SK-N-SH treated with all-trans-retinoic acid at 6 μM for 48 hours (cell line): ENCODE measurements around the gene C9orf40.

ENCODE experiments used
- ATAC-seq: fragments of 200-7000 bp; cut with Tn5 transposase; 3 replicates; pipeline ENCODE4 v1.9.1; 2020; ENCODE audit warnings: mild to moderate bottlenecking, moderate library complexity
- ARNTL ChIP-seq: fragments of 450-650 bp; formaldehyde crosslinking; IDR thresholded peaks from 2 replicates; pipeline ENCODE4 v1.5.0; 2020; ENCODE audit warnings: low read depth, mild to moderate bottlenecking, moderate library complexity, borderline replicate concordance
- BACH2 ChIP-seq: fragments of 250-450 bp; sonication (Bioruptor Pico); IDR thresholded peaks from 2 replicates; pipeline ENCODE4 v1.9.0; 2021; ENCODE audit warnings: mild to moderate bottlenecking, borderline replicate concordance
- CSDC2 ChIP-seq: fragments of 250-450 bp; sonication (Bioruptor Pico); IDR thresholded peaks from 2 replicates; pipeline ENCODE4 v1.5.0; 2020; ENCODE audit warnings: mild to moderate bottlenecking, moderate library complexity
- ESRRG ChIP-seq: fragments of 250-450 bp; sonication (Bioruptor Pico); IDR thresholded peaks from 2 replicates; pipeline ENCODE4 v1.6.1; 2021; ENCODE audit warnings: mild to moderate bottlenecking
- GLIS3 ChIP-seq: fragments of 250-450 bp; sonication (Bioruptor Pico); IDR thresholded peaks from 2 replicates; pipeline ENCODE4 v1.5.0; 2020; ENCODE audit warnings: mild to moderate bottlenecking, moderate library complexity
- OSR1 ChIP-seq: fragments of 250-450 bp; sonication (Bioruptor Pico); IDR thresholded peaks from 2 replicates; pipeline ENCODE4 v1.8.0; 2022; ENCODE audit warnings: moderate library complexity, mild to moderate bottlenecking, inconsistent platforms
- PPARA ChIP-seq: fragments of 250-450 bp; sonication (Bioruptor Pico); IDR thresholded peaks from 2 replicates; pipeline ENCODE4 v1.5.0; 2020; ENCODE audit warnings: mild to moderate bottlenecking, borderline replicate concordance
- RARB ChIP-seq: fragments of 250-450 bp; sonication (Bioruptor Pico); IDR thresholded peaks from 2 replicates; pipeline ENCODE4 v1.8.0; 2021; ENCODE audit warnings: mild to moderate bottlenecking, moderate library complexity
- SNAI2 ChIP-seq: fragments of 250-450 bp; sonication (Bioruptor Pico); IDR thresholded peaks from 2 replicates; pipeline ENCODE4 v1.5.0; 2020; ENCODE audit warnings: mild to moderate bottlenecking, moderate library complexity
- ZC3H10 ChIP-seq: fragments of 250-450 bp; sonication (Bioruptor Pico); IDR thresholded peaks from 2 replicates; pipeline ENCODE4 v1.5.1; 2021; ENCODE audit warnings: mild to moderate bottlenecking, moderate library complexity
- ZFP3 ChIP-seq: fragments of 250-450 bp; sonication (Bioruptor Pico); IDR thresholded peaks from 2 replicates; pipeline ENCODE4 v1.5.0; 2020; ENCODE audit warnings: mild to moderate bottlenecking, moderate library complexity
- ZFP30 ChIP-seq: fragments of 450-650 bp; formaldehyde crosslinking; IDR thresholded peaks from 2 replicates; pipeline ENCODE4 v1.5.0; 2022; ENCODE audit warnings: mild to moderate bottlenecking, moderate library complexity
- ZNF565 ChIP-seq: fragments of 450-650 bp; formaldehyde crosslinking; conservative IDR thresholded peaks from 2 replicates; pipeline ENCODE4 v1.5.0; 2020; ENCODE audit warnings: low read depth, mild to moderate bottlenecking, moderate library complexity
- ZNF70 ChIP-seq: fragments of 450-650 bp; formaldehyde crosslinking; IDR thresholded peaks from 2 replicates; pipeline ENCODE4 v1.5.0; 2020; ENCODE audit warnings: mild to moderate bottlenecking, moderate library complexity
- TF ChIP-seq, protein P1 (sequence below): fragments of 250-450 bp; sonication (Bioruptor Pico); IDR thresholded peaks from 2 replicates; pipeline ENCODE4 v1.8.0; 2020; ENCODE audit warnings: mild to moderate bottlenecking, moderate library complexity, borderline replicate concordance
- TF ChIP-seq, protein P2 (sequence below): fragments of 250-450 bp; sonication (Bioruptor Pico); IDR thresholded peaks from 2 replicates; pipeline ENCODE4 v1.5.0; 2020; ENCODE audit warnings: mild to moderate bottlenecking, moderate library complexity
- TF ChIP-seq, protein P3 (sequence below): fragments of 250-450 bp; sonication (Bioruptor Pico); IDR thresholded peaks from 2 replicates; pipeline ENCODE4 v1.5.1; 2020; ENCODE audit warnings: low read depth, mild to moderate bottlenecking, moderate library complexity
- TF ChIP-seq, protein P4 (sequence below): fragments of 250-450 bp; sonication (Bioruptor Pico); IDR thresholded peaks from 2 replicates; pipeline ENCODE4 v1.8.0; 2021; ENCODE audit warnings: low read depth, mild to moderate bottlenecking, moderate library complexity, borderline replicate concordance

The C9orf40 gene

DNA sequence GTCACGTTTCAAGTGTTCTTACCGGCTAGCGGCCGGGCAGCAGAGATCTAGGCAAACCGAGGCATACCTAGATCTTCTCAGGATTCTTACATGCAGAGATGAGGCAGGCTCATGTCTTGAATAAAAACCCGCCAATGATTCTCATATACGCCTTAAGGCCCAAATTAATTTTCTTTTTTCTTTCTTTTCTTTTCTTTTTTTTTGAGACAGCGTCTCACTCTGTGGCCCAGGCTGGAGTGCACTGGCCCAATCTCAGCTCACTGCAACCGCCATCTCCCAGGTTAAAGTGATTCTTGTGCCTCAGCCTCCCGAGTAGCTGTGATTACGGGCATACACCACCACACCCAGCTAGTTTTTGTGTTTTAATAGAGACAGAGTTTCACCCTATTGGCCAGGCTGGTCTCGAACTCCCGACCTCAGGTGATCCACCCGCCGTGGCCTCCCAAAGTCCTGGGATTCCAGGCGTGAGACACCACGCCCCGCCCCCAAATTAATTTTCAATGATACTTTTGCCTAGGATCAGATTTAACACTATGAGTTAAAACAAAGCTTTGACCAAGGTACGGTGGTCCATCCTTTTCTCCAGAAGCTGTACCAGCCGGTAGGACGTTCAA lies 1.5 kb downstream of the C9orf40 start:
- ATAC-seq = no peak; the same call in 2 of the 3 replicates
- TF ChIP-seq PPARA = no peak
- TF ChIP-seq SNAI2 (CRISPR knock-in tag) = no peak
- TF ChIP-seq ZC3H10 (CRISPR knock-in tag) = no peak
- TF ChIP-seq BACH2 (CRISPR knock-in tag) = no peak
- TF ChIP-seq, protein P1, sequence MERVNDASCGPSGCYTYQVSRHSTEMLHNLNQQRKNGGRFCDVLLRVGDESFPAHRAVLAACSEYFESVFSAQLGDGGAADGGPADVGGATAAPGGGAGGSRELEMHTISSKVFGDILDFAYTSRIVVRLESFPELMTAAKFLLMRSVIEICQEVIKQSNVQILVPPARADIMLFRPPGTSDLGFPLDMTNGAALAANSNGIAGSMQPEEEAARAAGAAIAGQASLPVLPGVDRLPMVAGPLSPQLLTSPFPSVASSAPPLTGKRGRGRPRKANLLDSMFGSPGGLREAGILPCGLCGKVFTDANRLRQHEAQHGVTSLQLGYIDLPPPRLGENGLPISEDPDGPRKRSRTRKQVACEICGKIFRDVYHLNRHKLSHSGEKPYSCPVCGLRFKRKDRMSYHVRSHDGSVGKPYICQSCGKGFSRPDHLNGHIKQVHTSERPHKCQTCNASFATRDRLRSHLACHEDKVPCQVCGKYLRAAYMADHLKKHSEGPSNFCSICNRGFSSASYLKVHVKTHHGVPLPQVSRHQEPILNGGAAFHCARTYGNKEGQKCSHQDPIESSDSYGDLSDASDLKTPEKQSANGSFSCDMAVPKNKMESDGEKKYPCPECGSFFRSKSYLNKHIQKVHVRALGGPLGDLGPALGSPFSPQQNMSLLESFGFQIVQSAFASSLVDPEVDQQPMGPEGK (CRISPR knock-in tag) = no peak
- no peak for TF ChIP-seq ARNTL (CRISPR knock-in tag)
- TF ChIP-seq OSR1 = no peak
- no peak for TF ChIP-seq ESRRG (CRISPR knock-in tag)
- TF ChIP-seq CSDC2 (CRISPR knock-in tag) = no peak
- TF ChIP-seq ZNF565 (CRISPR knock-in tag) = no peak
- TF ChIP-seq, protein P2, sequence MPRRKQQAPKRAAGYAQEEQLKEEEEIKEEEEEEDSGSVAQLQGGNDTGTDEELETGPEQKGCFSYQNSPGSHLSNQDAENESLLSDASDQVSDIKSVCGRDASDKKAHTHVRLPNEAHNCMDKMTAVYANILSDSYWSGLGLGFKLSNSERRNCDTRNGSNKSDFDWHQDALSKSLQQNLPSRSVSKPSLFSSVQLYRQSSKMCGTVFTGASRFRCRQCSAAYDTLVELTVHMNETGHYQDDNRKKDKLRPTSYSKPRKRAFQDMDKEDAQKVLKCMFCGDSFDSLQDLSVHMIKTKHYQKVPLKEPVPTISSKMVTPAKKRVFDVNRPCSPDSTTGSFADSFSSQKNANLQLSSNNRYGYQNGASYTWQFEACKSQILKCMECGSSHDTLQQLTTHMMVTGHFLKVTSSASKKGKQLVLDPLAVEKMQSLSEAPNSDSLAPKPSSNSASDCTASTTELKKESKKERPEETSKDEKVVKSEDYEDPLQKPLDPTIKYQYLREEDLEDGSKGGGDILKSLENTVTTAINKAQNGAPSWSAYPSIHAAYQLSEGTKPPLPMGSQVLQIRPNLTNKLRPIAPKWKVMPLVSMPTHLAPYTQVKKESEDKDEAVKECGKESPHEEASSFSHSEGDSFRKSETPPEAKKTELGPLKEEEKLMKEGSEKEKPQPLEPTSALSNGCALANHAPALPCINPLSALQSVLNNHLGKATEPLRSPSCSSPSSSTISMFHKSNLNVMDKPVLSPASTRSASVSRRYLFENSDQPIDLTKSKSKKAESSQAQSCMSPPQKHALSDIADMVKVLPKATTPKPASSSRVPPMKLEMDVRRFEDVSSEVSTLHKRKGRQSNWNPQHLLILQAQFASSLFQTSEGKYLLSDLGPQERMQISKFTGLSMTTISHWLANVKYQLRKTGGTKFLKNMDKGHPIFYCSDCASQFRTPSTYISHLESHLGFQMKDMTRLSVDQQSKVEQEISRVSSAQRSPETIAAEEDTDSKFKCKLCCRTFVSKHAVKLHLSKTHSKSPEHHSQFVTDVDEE = no peak
- TF ChIP-seq ZFP3 (CRISPR knock-in tag) = no peak
- TF ChIP-seq ZNF70 (CRISPR knock-in tag) = no peak
- TF ChIP-seq, protein P3, sequence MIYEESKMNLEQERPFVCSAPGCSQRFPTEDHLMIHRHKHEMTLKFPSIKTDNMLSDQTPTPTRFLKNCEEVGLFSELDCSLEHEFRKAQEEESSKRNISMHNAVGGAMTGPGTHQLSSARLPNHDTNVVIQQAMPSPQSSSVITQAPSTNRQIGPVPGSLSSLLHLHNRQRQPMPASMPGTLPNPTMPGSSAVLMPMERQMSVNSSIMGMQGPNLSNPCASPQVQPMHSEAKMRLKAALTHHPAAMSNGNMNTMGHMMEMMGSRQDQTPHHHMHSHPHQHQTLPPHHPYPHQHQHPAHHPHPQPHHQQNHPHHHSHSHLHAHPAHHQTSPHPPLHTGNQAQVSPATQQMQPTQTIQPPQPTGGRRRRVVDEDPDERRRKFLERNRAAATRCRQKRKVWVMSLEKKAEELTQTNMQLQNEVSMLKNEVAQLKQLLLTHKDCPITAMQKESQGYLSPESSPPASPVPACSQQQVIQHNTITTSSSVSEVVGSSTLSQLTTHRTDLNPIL (CRISPR knock-in tag) = no peak
- TF ChIP-seq, protein P4, sequence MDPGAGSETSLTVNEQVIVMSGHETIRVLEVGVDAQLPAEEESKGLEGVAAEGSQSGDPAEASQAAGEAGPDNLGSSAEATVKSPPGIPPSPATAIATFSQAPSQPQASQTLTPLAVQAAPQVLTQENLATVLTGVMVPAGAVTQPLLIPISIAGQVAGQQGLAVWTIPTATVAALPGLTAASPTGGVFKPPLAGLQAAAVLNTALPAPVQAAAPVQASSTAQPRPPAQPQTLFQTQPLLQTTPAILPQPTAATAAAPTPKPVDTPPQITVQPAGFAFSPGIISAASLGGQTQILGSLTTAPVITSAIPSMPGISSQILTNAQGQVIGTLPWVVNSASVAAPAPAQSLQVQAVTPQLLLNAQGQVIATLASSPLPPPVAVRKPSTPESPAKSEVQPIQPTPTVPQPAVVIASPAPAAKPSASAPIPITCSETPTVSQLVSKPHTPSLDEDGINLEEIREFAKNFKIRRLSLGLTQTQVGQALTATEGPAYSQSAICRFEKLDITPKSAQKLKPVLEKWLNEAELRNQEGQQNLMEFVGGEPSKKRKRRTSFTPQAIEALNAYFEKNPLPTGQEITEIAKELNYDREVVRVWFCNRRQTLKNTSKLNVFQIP (CRISPR knock-in tag) = no peak
- TF ChIP-seq GLIS3 = no peak
- TF ChIP-seq ZFP30 (CRISPR knock-in tag) = no peak
- no peak for TF ChIP-seq RARB (CRISPR knock-in tag)

DNA sequence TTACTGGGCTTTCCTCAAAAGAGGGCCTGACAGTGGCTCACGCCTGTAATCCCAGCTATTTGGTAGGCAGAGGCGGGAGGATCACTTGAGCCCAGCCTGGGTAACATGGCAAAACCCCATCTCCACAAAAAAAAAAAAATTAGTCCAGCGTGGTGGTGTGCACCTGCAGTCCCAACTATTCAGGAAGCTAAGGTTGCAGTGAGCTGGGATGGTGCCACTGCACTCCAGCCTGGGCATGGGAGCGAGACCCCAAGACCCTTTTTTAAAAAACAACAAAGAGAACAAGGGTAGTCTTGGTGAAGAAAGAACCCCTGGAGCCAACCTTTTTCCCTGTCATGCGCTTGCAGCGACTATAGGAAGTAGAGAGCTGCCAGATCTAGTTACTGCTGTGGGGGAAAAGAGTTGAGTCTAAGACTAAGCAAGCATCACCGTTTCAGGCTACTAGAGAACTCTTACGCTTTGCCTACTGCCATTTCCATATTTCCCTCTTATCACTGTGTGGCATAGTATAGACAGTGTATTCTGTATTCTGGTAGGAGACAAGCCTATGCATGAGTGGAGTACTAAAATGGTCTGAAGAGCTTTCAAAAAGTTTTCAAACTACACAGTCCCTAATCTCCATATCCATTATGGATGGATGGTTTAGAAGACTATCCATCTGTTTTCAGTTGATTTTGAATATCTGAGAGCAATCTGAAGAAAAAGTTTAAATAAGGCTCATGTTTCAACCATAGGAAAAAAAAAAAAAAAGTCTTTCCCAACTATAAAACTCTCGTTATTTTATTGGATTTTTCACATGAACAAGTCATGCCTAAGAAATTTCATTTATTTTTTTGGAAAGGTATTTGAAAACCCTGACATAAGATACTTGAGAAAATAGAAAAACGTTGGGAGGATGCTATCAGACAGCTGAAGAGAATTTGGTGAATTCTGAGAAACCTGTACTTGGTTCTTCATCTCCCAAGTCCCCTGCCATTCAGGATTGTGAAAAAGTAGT lies 2.6 kb downstream of the C9orf40 start:
- no peak for TF ChIP-seq ZFP30 (CRISPR knock-in tag)
- no peak for ATAC-seq

DNA sequence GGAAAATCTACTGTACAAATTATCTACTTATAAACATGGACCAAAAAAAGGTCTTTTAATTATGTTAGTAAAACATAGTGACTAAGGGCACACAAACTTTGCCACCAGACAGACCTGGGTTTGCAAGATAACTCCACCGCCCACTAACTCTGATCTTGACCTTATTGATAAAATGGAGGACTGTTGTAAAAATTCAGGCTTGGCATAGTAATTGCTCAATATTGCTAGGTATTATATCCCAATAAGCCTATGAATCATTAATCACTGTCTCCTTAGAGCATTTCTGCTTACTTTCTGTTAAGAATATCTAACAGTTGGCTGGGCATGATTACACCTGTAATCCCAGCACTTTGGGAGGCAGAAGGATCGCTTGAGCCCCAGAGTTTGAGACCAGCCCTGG lies 3.8 kb downstream of the C9orf40 start:
- TF ChIP-seq, protein P4 (CRISPR knock-in tag) = no peak
- no peak for ATAC-seq
